Testis (tissue), 2 donors: ENCODE measurements around the gene LGALS3BP.

Experiments
- CTCF ChIP-seq, 3 experiments: fragments of 450-650 bp in 2 of 3; fragments of 200-600 bp in 1 of 3; sonication (generic) in 1 of 3; IDR thresholded peaks; one replicate each; pipeline ENCODE4 v1.5.1; 2016 to 2019; ENCODE audit warnings: antibody characterized with exemption in 3 of 3, mild to moderate bottlenecking in 2 of 3, moderate library complexity in 1 of 3
- POLR2A ChIP-seq: fragments of 450-650 bp; IDR thresholded peaks from one replicate; pipeline ENCODE4 v1.6.1; 2017; ENCODE audit warnings: antibody characterized with exemption, mild to moderate bottlenecking, moderate library complexity

- no peak for TF ChIP-seq POLR2A
- TF ChIP-seq CTCF (IDR thresholded peaks at IDR 0.05), result no peak
Measured at GRCh38 chr17:79026376-79027273, 46.9 kb upstream of the LGALS3BP start.
